Measurements from ENCODE around the gene HOXA10.

Gene HOXA10

GRCh38 chr7:27165996-27166530 lies 8.1 kb downstream of the HOXA10 start:
- no peaks in the 10 kb centered on the region for H3K36me3 ChIP-seq (ENCODE audit: control insufficient read depth, insufficient read depth, low read length)
- no peak overlapping the region for H3K27ac ChIP-seq
- H3K4me3 ChIP-seq (ENCODE audit: low read depth, low read length), result no peak overlapping the region
- no peak for TF ChIP-seq CTCF (IDR thresholded peaks at IDR 0.05)
- no peaks in the 10 kb centered on the region for H3K9me3 ChIP-seq (ENCODE audit: control insufficient read depth, low read length)
- no peak overlapping the region for H3K9ac ChIP-seq
- no peaks in the 10 kb centered on the region for H3K4me1 ChIP-seq
- no peak overlapping the region for H2AFZ ChIP-seq
- no peak overlapping the region for H3K4me2 ChIP-seq (ENCODE audit: low read length)
- H3K27me3 ChIP-seq (ENCODE audit: control insufficient read depth, insufficient read depth, low read length), result peaks cover 44% of the 10 kb centered on the region
- H3K79me2 ChIP-seq, result no peaks in the 10 kb centered on the region

GRCh38 chr7:27165089-27165995 lies 8.8 kb downstream of the HOXA10 start, which contains the start of gene HOXA9:
Gene HOXA9, minus strand, starts transcription at chr7:27165537. Its CDS starts 80 bp downstream, at chr7:27165457.
- H3K79me2 ChIP-seq, result no peaks in the 10 kb centered on the region
- H3K9ac ChIP-seq, result no peak within 1 kb of the TSS
- no peaks in the 10 kb centered on the region for H3K4me1 ChIP-seq
- H3K27ac ChIP-seq, result no peak within 1 kb of the TSS
- no peaks in the 10 kb centered on the region for H3K9me3 ChIP-seq (ENCODE audit: control insufficient read depth, low read length)
- H3K4me2 ChIP-seq (ENCODE audit: low read length), result no peak within 1 kb of the TSS
- H2AFZ ChIP-seq, result peak within 1 kb of the TSS; percentile 45
- no peak within 1 kb of the TSS for H3K4me3 ChIP-seq (ENCODE audit: low read depth, low read length)
- no peaks in the 10 kb centered on the region for H3K36me3 ChIP-seq (ENCODE audit: control insufficient read depth, insufficient read depth, low read length)
- H3K27me3 ChIP-seq (ENCODE audit: control insufficient read depth, insufficient read depth, low read length), result peaks cover 44% of the 10 kb centered on the region
- no peak for TF ChIP-seq CTCF (IDR thresholded peaks at IDR 0.05)

GRCh38 chr7:27164367-27165088 lies 9.6 kb downstream of the HOXA10 start:
- H2AFZ ChIP-seq, result peak overlapping the region; percentile 45
- H3K27me3 ChIP-seq (ENCODE audit: control insufficient read depth, insufficient read depth, low read length), result peaks cover 47% of the 10 kb centered on the region
- no peak overlapping the region for H3K27ac ChIP-seq
- no peaks in the 10 kb centered on the region for H3K36me3 ChIP-seq (ENCODE audit: control insufficient read depth, insufficient read depth, low read length)
- H3K9me3 ChIP-seq (ENCODE audit: control insufficient read depth, low read length), result no peaks in the 10 kb centered on the region
- no peak overlapping the region for H3K9ac ChIP-seq
- no peaks in the 10 kb centered on the region for H3K4me1 ChIP-seq
- no peak overlapping the region for H3K4me3 ChIP-seq (ENCODE audit: low read depth, low read length)
- no peak overlapping the region for H3K4me2 ChIP-seq (ENCODE audit: low read length)
- no peak for TF ChIP-seq CTCF (IDR thresholded peaks at IDR 0.05)
- no peaks in the 10 kb centered on the region for H3K79me2 ChIP-seq

- H3K27ac ChIP-seq, result no peak overlapping the region
- no peaks in the 10 kb centered on the region for H3K36me3 ChIP-seq (ENCODE audit: control insufficient read depth, insufficient read depth, low read length)
- H3K79me2 ChIP-seq, result no peaks in the 10 kb centered on the region
- H2AFZ ChIP-seq, result no peak overlapping the region
- H3K4me3 ChIP-seq (ENCODE audit: low read depth, low read length), result no peak overlapping the region
- peaks cover 46% of the 10 kb centered on the region for H3K27me3 ChIP-seq (ENCODE audit: control insufficient read depth, insufficient read depth, low read length)
- H3K9me3 ChIP-seq (ENCODE audit: control insufficient read depth, low read length), result no peaks in the 10 kb centered on the region
- H3K9ac ChIP-seq, result no peak overlapping the region
- TF ChIP-seq CTCF (IDR thresholded peaks at IDR 0.05), result no peak
- no peak overlapping the region for H3K4me2 ChIP-seq (ENCODE audit: low read length)
- no peaks in the 10 kb centered on the region for H3K4me1 ChIP-seq
These were observed 10.1 kb downstream of the HOXA10 start for GRCh38 chr7:27164045-27164366.

All from parathyroid adenoma (tissue), 2 donors.